Psoas muscle (tissue), 8 donors: Measurements from ENCODE around the gene ABCA10. TPM values are rescaled to one million over a fixed set of nuclear protein-coding genes. Genes with fewer than 3 reads are reported as not detected.

Experiments
- ATAC-seq, 4 donors: fragments of 200-7000 bp; cut with Tn5 transposase; one replicate each; pipeline ENCODE4 v1.9.1; 2020; ENCODE audit warnings: moderate library complexity in 3 of 4, mild to moderate bottlenecking in 2 of 4
- DNase-seq, 2 donors: peaks; one replicate each; pipeline ENCODE4 v3.0.0-alpha.2; 2020
- H3K27ac ChIP-seq: fragments of 200-600 bp; one replicate; pipeline ENCODE4 v1.8.0; 2022
- H3K27me3 ChIP-seq, 3 donors: fragments of 200-600 bp in 1 of 3; one replicate each; pipeline versions ENCODE4 v1.6.1 to v1.8.0; 2013 to 2022; ENCODE audit warnings: low read length in 2 of 3, mild to moderate bottlenecking in 2 of 3, moderate library complexity in 1 of 3; ENCODE audit not compliant: insufficient read depth in 3 of 3
- H3K36me3 ChIP-seq, 2 donors: fragments of 200-600 bp in 1 of 2; one replicate each; pipeline versions ENCODE4 v1.6.1 to v1.8.0; 2013 to 2022; ENCODE audit warnings: low read depth in 1 of 2, mild to moderate bottlenecking in 1 of 2, moderate library complexity in 1 of 2; ENCODE audit not compliant: insufficient read depth in 1 of 2
- H3K4me1 ChIP-seq: fragments of 200-600 bp; one replicate; pipeline ENCODE4 v1.8.0; 2022
- H3K4me3 ChIP-seq: fragments of 200-600 bp; one replicate; pipeline ENCODE4 v1.8.0; 2022; ENCODE audit warnings: mild to moderate bottlenecking
- H3K9me3 ChIP-seq: fragments of 200-600 bp; one replicate; pipeline ENCODE4 v1.8.0; 2022
- CTCF ChIP-seq: fragments of 200-600 bp; IDR thresholded peaks from one replicate; pipeline ENCODE4 v1.8.0; 2022; ENCODE audit warnings: antibody characterized with exemption
- WGBS, 3 donors: extraction: QIAGEN DNeasy Blood & Tissue Kit; methylation state at CpG; one replicate each; pipeline versions ENCODE4 v1.1.6 to v1.1.7; 2013; 5-methylcytosine and 5-hydroxymethylcytosine counted together
- intact Hi-C, 2 donors: fragments of 100-400 bp; cut with DNase I; formaldehyde crosslinking; loops; one replicate each; pipeline versions ENCODE4 v1.11.0 to v1.14.2; 2022
- polyA plus RNA-seq, 3 donors: library from polyadenylated mRNA; stranded (reverse); fragments of 200-250 nt; gene quantifications; one replicate each; pipeline ENCODE4 v1.2.3, GENCODE V29; 2013
- total RNA-seq, 4 donors: library from RNA; stranded (reverse); fragmentation: NEBNext Ultra II Directional in 2 of 4; extraction: Animal tissue kit (Norgen Biotek cat#: 25700) in 2 of 4; gene quantifications; one replicate each; pipeline versions ENCODE4 v1.2.1 to v1.2.4, GENCODE V29; 2021 to 2023
- donor health status: healthy with polysubstance abuse.
- donor health status: DM: no; HTN: no; CAD: no; lungs with moderate emphysema.
- donor health status: Bipolar disorder and iron deficiency.
- donor health status: healthy.
- donor health status: DM: yes; HTN: yes; CAD: no.
- donor health status: DM: no; HTN: no; CAD: no.
- donor health status: DM: no; HTN: no; CAD: no.
- donor health status: DM: yes; HTN: yes; CAD: no.

ABCA10 gene
- total and polyA plus RNA-seq, 7 donors: 1.4 to 9.6 (median 5.0) TPM

GRCh38 chr17:69269131-69269998 is 40.7 kb upstream of the ABCA10 start:
- Histone ChIP-seq H3K36me3 (peaks cover 0 to 50% of the 10 kb centered on the region in 2 donors), H3K9me3 (no peaks in the 10 kb centered on the region), H3K4me3 (peak overlapping the region; percentile 12), H3K27me3 (no peaks in the 10 kb centered on the region), H3K4me1 (peaks cover 23% of the 10 kb centered on the region), H3K27ac (peak overlapping the region; percentile 50)
- DNase-seq (no peak), ATAC-seq (peak; percentile 50 to 88 (median 82))
- 40 to 56% (median 50%) methylated on average over 6 of the region's 6 CpGs for WGBS, 3 donors
- no peak for TF ChIP-seq CTCF
- intact Hi-C loops: no loop called here

GRCh38 chr17:69268543-69269014 is 40.0 kb upstream of the ABCA10 start:
- no peaks in the 10 kb centered on the region for H3K9me3 ChIP-seq
- peaks cover 23% of the 10 kb centered on the region for H3K4me1 ChIP-seq
- intact Hi-C loops: no loop called here
- DNase-seq: no peak
- ATAC-seq: peak; percentile 27 to 48 (median 36)
- H3K36me3 ChIP-seq: peaks cover 0 to 50% of the 10 kb centered on the region in 2 donors
- peak overlapping the region; percentile 50 for H3K27ac ChIP-seq
- 91 to 92% (median 92%) methylated on average over 5 of the region's 5 CpGs for WGBS, 3 donors
- no peak overlapping the region for H3K4me3 ChIP-seq
- H3K27me3 ChIP-seq: no peaks in the 10 kb centered on the region
- no peak for TF ChIP-seq CTCF

GRCh38 chr17:69267219-69267618 is 38.6 kb upstream of the ABCA10 start:
- no peaks in the 10 kb centered on the region for H3K9me3 ChIP-seq
- intact Hi-C loops: no loop called here
- no peaks in the 10 kb centered on the region for H3K27me3 ChIP-seq
- ATAC-seq (no peak), DNase-seq (no peak)
- no peak overlapping the region for H3K27ac ChIP-seq
- 81 to 100% (median 96%) methylated on average over 3 of the region's 3 CpGs for WGBS, 3 donors
- H3K4me3 ChIP-seq: no peak overlapping the region
- H3K4me1 ChIP-seq: peaks cover 23% of the 10 kb centered on the region
- peaks cover 0 to 58% of the 10 kb centered on the region in 2 donors for H3K36me3 ChIP-seq
- no peak for TF ChIP-seq CTCF

DNA sequence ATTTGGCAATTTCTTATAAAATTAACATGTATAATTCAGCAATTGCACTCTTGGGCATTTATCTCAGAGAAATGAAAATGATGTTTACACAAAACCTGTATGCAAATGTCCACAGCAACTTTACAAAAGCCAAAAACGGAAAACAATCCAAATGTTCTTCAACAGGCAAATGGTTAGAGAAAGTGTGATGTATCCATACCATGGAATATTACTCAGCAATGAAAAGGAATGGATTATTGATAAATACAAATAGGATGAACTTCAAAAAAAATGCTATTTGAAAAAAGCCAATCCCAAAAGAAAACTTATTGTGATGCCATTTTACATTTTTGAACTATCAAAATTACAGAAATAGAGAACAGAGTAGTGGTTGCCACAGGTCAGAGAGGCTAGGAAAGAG is 37.2 kb upstream of the ABCA10 start:
- WGBS, 3 donors: 95 to 99% (median 98%) methylated on average over 1 of the region's 1 CpG
- H3K27ac ChIP-seq: no peak overlapping the region
- no peak for DNase-seq

More for the DNA sequence above, 37.2 kb upstream of the ABCA10 start:
- H3K9me3 ChIP-seq: no peaks in the 10 kb centered on the region
- H3K27me3 ChIP-seq: no peaks in the 10 kb centered on the region
- TF ChIP-seq CTCF: no peak
- H3K36me3 ChIP-seq: peaks cover 0 to 59% of the 10 kb centered on the region in 2 donors
- intact Hi-C loops: no loop called here
- H3K4me1 ChIP-seq: peaks cover 18% of the 10 kb centered on the region
- no peak for ATAC-seq
- H3K4me3 ChIP-seq: no peak overlapping the region
